CD4-positive, alpha-beta T cell (primary cell): Measurements from ENCODE around the gene HOXD11. TPM values are rescaled to one million over a fixed set of nuclear protein-coding genes. Genes with fewer than 3 reads are reported as not detected.

Experiments
- ATAC-seq: fragments of 200-7000 bp; cut with Tn5 transposase; one replicate; pipeline ENCODE4 v1.10.0; 2022; ENCODE audit warnings: mild to moderate bottlenecking; ENCODE audit not compliant: poor library complexity
- CTCF ChIA-PET: fragments of 350-600 bp; sonication (Branson Sonifier 250); formaldehyde crosslinking; loops from one replicate; lab custom pipeline; 2021; ENCODE audit warnings: antibody characterized with exemption, inconsistent platforms; lab: Charles Lee
- POLR2A ChIA-PET: fragments of 350-600 bp; sonication (Branson Sonifier 250); formaldehyde crosslinking; loops from one replicate; lab custom pipeline; 2021; ENCODE audit warnings: antibody characterized with exemption, inconsistent platforms; lab: Charles Lee
- DNase-seq, 14 experiments: peaks; one replicate each; pipeline ENCODE4 v3.0.0-alpha.2; 2013 to 2020; ENCODE audit warnings: mixed read lengths in 2 of 14
- H3K27ac ChIP-seq, 2 donors: one replicate each; pipeline versions ENCODE4 v1.5.1 to v1.7.0; 2013; ENCODE audit warnings: low read length in 2 of 2, low read depth in 1 of 2, mild to moderate bottlenecking in 1 of 2
- H3K27me3 ChIP-seq, 2 experiments: 1 replicate in 1 of 2; 2 replicates in 1 of 2; pipeline versions ENCODE4 v1.6.1 to v1.7.0; 2013; ENCODE audit warnings: low read length in 2 of 2, control low read depth in 1 of 2, mild to moderate bottlenecking in 1 of 2, moderate library complexity in 1 of 2; ENCODE audit not compliant: insufficient read depth in 2 of 2, control insufficient read depth in 1 of 2
- H3K36me3 ChIP-seq: one replicate; pipeline ENCODE4 v1.6.1; 2013; ENCODE audit warnings: low read length, control low read depth; ENCODE audit not compliant: insufficient read depth
- H3K4me1 ChIP-seq: one replicate; pipeline ENCODE4 v1.6.1; 2013; ENCODE audit warnings: low read length, control low read depth; ENCODE audit not compliant: insufficient read depth
- H3K4me3 ChIP-seq: one replicate; pipeline ENCODE4 v1.5.1; 2013; ENCODE audit warnings: mild to moderate bottlenecking, low read length, moderate library complexity
- H3K9me3 ChIP-seq, 2 experiments: 1 replicate in 1 of 2; 2 replicates in 1 of 2; pipeline versions ENCODE4 v1.6.1 to v1.7.0; 2013; ENCODE audit warnings: low read length in 2 of 2, mild to moderate bottlenecking in 2 of 2, control low read depth in 1 of 2, moderate library complexity in 1 of 2; ENCODE audit not compliant: control insufficient read depth in 1 of 2, insufficient read depth in 1 of 2
- H3K27ac Mint-ChIP-seq: one replicate; pipeline ENCODE4 v1.8.0; 2020; ENCODE audit warnings: mixed read lengths
- H3K27me3 Mint-ChIP-seq: one replicate; pipeline ENCODE4 v1.8.0; 2021; ENCODE audit warnings: mixed read lengths
- H3K36me3 Mint-ChIP-seq: one replicate; pipeline ENCODE4 v1.8.0; 2021; ENCODE audit warnings: low read depth, mixed read lengths
- H3K4me1 Mint-ChIP-seq: one replicate; pipeline ENCODE4 v1.8.0; 2021; ENCODE audit warnings: low read depth, mixed read lengths
- H3K4me3 Mint-ChIP-seq: one replicate; pipeline ENCODE4 v1.8.0; 2020; ENCODE audit warnings: mild to moderate bottlenecking, mixed read lengths
- H3K9me3 Mint-ChIP-seq: one replicate; pipeline ENCODE4 v1.8.0; 2020; ENCODE audit warnings: mixed read lengths
- intact Hi-C, 2 experiments: fragments of 100-400 bp; cut with DNase I in 1 of 2; cut with micrococcal nuclease in 1 of 2; formaldehyde crosslinking; loops; one replicate each; pipeline versions ENCODE4 v1.15.1 to v1.9.0; 2023 to 2025; cut with DNase I, micrococcal nuclease
- total RNA-seq, 174 experiments: library from RNA in 2 of 174; stranded (reverse) in 2 of 174; gene quantifications; one replicate each; pipeline ENCODE4 v1.2.3 and lab custom pipeline; 2021 to 2026
- TF ChIP-seq, protein P1 (sequence below): fragments of 200-600 bp; IDR thresholded peaks from one replicate; pipeline ENCODE4 v1.8.0; 2022; ENCODE audit warnings: antibody characterized with exemption, mild to moderate bottlenecking

The HOXD11 gene
- total RNA-seq, 2 experiments from 2014 or later, result not detected

DNA sequence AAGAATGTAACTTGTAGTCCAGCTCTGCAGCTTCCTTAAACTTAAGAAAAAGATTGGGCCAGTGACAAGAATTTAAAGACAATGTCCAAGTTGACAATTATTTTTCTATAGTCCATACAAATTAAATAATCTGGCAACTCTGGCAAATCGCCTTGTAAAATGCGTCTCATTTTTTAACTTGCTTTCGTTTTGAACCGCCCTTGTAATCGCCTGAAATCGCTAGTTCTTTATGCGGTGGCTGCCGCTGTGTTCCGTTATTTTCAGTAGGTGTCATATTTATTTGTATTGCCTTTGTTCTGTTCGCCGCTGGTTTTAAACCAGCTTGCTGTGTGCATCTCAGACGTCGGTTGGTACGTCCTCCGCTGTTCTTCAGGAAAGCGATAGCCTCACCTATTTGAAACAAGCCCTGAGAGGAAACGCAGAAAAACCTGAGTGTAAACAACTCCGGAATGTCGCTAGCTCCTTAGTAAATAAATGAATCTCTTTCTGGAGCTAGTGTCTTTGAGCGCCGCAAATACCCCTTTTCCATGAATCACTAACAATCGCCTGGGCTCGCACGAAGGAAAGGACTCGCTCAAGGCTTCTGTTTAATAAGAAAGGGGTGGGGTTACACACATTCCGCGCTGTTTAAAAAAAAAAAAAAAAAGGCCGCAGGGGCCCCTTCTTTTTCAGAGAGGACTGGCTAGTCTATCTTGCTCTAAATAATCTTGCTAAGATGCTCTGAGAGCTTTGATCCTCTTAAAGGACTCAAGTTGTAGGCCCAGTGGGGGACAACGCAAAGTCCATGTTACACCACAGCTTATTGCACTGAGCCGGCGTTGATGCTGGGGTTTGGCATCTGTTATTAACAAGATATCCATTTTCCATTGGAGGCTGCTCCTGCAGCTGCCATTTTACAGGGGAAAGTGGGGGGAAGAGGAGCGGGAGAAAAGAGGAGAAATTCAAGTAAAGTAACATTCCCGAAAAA is 25.4 kb downstream of the HOXD11 start:
- peaks cover 51% of the 10 kb centered on the region for H3K4me1 Mint-ChIP-seq
- peak overlapping the region; percentile 36 for H3K4me3 ChIP-seq

DNA sequence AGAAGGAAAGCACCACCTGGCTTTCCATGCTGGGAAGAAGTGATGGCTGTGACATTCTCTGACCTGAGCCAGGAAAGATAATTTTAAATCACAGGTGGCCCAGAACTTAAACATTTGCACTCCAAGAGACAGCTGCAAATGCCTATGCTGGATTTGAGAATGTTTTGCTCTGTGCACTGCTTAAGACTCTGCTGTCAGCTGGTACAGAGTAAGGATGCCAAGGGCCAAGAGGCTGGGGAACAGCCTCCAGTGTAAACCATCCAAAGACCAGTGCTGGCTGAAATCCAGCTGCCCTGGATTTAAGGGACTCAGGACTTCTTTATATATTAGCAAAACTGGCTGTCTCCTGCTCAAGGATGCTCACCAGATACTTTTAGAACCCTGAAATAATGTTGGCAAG is 26.3 kb downstream of the HOXD11 start:
- H3K4me3 Mint-ChIP-seq, result no peak overlapping the region
- H3K9me3 Mint-ChIP-seq, result peaks cover 2% of the 10 kb centered on the region
- TF ChIP-seq, protein P1, sequence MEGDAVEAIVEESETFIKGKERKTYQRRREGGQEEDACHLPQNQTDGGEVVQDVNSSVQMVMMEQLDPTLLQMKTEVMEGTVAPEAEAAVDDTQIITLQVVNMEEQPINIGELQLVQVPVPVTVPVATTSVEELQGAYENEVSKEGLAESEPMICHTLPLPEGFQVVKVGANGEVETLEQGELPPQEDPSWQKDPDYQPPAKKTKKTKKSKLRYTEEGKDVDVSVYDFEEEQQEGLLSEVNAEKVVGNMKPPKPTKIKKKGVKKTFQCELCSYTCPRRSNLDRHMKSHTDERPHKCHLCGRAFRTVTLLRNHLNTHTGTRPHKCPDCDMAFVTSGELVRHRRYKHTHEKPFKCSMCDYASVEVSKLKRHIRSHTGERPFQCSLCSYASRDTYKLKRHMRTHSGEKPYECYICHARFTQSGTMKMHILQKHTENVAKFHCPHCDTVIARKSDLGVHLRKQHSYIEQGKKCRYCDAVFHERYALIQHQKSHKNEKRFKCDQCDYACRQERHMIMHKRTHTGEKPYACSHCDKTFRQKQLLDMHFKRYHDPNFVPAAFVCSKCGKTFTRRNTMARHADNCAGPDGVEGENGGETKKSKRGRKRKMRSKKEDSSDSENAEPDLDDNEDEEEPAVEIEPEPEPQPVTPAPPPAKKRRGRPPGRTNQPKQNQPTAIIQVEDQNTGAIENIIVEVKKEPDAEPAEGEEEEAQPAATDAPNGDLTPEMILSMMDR, result no peak
- no peak overlapping the region for H3K4me3 ChIP-seq
- POLR2A ChIA-PET, result interaction anchor here (1.0 to 1.3 kb wide), 2 partner anchors 11 to 16 kb away, joined by 3 read pairs; partner anchors contain the start of gene HOXD9
- H3K36me3 Mint-ChIP-seq, result no peaks in the 10 kb centered on the region
- H3K27me3 ChIP-seq, result peaks cover 82 to 92% of the 10 kb centered on the region in 2 experiments
- H3K36me3 ChIP-seq, result no peaks in the 10 kb centered on the region
- CTCF ChIA-PET, result interaction anchor here (0.7 to 1.7 kb wide), 3 partner anchors 475 to 1015 kb away, joined by 3 read pairs; no protein-coding TSS in a partner anchor
- H3K27me3 Mint-ChIP-seq, result peaks cover 88% of the 10 kb centered on the region
- DNase-seq (no peak), ATAC-seq (no peak)
- H3K27ac Mint-ChIP-seq, result no peak overlapping the region
- intact Hi-C loops, result loop anchor here in 1 of 2 experiments (5.0 to 10.0 kb wide), 2 partner anchors 46 to 1281 kb away; no protein-coding TSS in a partner anchor
- H3K27ac ChIP-seq, result no peak overlapping the region
- peaks cover 51% of the 10 kb centered on the region for H3K4me1 Mint-ChIP-seq
- peaks cover 8 to 33% of the 10 kb centered on the region in 2 experiments for H3K9me3 ChIP-seq
- H3K4me1 ChIP-seq, result peaks cover 44% of the 10 kb centered on the region

More for the DNA sequence above, 25.4 kb downstream of the HOXD11 start:
- H3K27me3 ChIP-seq, result peaks cover 84 to 92% of the 10 kb centered on the region in 2 experiments
- H3K27ac ChIP-seq, result no peak overlapping the region
- intact Hi-C loops, result loop anchor here in 1 of 2 experiments (5.0 to 10.0 kb wide), 2 partner anchors 45 to 1282 kb away; no protein-coding TSS in a partner anchor
- Mint-ChIP-seq H3K9me3 (no peaks in the 10 kb centered on the region), H3K27me3 (peaks cover 88% of the 10 kb centered on the region), H3K36me3 (no peaks in the 10 kb centered on the region), H3K27ac (no peak overlapping the region), H3K4me3 (peak overlapping the region; percentile 71)
- ATAC-seq (peak; percentile 12), DNase-seq (peak in 3 of 14 experiments; percentile 28 to 49 (median 40))
- TF ChIP-seq, protein P1, result no peak
- H3K9me3 ChIP-seq, result peaks cover 0 to 32% of the 10 kb centered on the region in 2 experiments
- peaks cover 49% of the 10 kb centered on the region for H3K4me1 ChIP-seq
- ChIA-PET POLR2A (interaction anchor here (0.7 to 1.0 kb wide), 3 partner anchors 10 to 55 kb away, joined by 3 to 6 read pairs (median 3); partner anchors contain the start of gene HOXD9), CTCF (interaction anchor here (0.7 to 1.7 kb wide), 4 partner anchors 12 to 1016 kb away, joined by 3 to 5 read pairs (median 3); no protein-coding TSS in a partner anchor)
- no peaks in the 10 kb centered on the region for H3K36me3 ChIP-seq

DNA sequence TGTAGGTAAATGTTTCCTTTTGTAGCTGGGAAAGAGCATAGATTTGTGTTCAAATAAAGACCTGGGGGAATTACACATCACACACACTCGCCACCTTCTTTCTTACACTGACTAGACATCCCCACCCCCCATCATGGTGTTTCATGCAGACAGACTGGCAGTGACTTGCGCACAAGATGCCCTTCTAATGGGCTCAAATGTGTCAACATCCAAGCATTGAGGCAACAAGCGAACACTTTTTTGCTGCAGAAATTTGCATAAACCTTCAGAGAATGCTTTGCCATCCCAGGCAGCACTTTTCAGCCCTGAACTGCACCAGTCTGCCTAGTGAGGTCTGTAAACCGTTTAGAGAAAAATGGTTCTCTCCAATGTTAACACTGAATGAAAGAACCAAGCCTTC is 27.0 kb downstream of the HOXD11 start:
- Mint-ChIP-seq H3K9me3 (peaks cover 4% of the 10 kb centered on the region), H3K4me1 (peaks cover 48% of the 10 kb centered on the region), H3K4me3 (no peak overlapping the region), H3K36me3 (no peaks in the 10 kb centered on the region), H3K27ac (no peak overlapping the region), H3K27me3 (peaks cover 88% of the 10 kb centered on the region)
- ChIA-PET POLR2A (interaction anchor here (1.3 kb wide), 1 partner anchor 17 kb away, joined by 3 read pairs; no protein-coding TSS in a partner anchor), CTCF (interaction anchor here (1.7 kb wide), 1 partner anchor 518 kb away, joined by 3 read pairs; no protein-coding TSS in a partner anchor)
- peaks cover 14 to 32% of the 10 kb centered on the region in 2 experiments for H3K9me3 ChIP-seq
- DNase-seq, result no peak
- H3K27me3 ChIP-seq, result peaks cover 82 to 92% of the 10 kb centered on the region in 2 experiments
- peaks cover 42% of the 10 kb centered on the region for H3K4me1 ChIP-seq
- intact Hi-C loops, result loop anchor here in 1 of 2 experiments (5.0 to 10.0 kb wide), 2 partner anchors 47 to 1281 kb away; no protein-coding TSS in a partner anchor
- H3K27ac ChIP-seq, result no peak overlapping the region
- no peaks in the 10 kb centered on the region for H3K36me3 ChIP-seq
- TF ChIP-seq, protein P1, result no peak
- ATAC-seq, result no peak
- no peak overlapping the region for H3K4me3 ChIP-seq
